HG02678 (cell line): ENCODE data around the gene DBP.

Experiments
- ATAC-seq: cut with Tn5 transposase; IDR thresholded peaks from one replicate; pipeline ENCODE4 v1.9.1; 2021; ENCODE audit warnings: mild to moderate bottlenecking, moderate library complexity; ENCODE audit not compliant: unreplicated experiment

The DBP gene

DNA sequence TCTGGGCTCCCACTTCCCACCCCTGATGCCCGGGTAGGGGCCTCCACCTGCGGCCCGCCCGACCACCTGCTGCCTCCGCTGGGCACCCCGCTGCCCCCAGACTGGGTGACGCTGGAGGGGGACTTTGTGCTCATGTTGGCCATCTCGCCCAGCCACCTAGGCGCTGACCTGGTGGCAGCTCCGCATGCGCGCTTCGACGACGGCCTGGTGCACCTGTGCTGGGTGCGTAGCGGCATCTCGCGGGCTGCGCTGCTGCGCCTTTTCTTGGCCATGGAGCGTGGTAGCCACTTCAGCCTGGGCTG is 7.9 kb downstream of the DBP start:
- ATAC-seq = no peak

DNA sequence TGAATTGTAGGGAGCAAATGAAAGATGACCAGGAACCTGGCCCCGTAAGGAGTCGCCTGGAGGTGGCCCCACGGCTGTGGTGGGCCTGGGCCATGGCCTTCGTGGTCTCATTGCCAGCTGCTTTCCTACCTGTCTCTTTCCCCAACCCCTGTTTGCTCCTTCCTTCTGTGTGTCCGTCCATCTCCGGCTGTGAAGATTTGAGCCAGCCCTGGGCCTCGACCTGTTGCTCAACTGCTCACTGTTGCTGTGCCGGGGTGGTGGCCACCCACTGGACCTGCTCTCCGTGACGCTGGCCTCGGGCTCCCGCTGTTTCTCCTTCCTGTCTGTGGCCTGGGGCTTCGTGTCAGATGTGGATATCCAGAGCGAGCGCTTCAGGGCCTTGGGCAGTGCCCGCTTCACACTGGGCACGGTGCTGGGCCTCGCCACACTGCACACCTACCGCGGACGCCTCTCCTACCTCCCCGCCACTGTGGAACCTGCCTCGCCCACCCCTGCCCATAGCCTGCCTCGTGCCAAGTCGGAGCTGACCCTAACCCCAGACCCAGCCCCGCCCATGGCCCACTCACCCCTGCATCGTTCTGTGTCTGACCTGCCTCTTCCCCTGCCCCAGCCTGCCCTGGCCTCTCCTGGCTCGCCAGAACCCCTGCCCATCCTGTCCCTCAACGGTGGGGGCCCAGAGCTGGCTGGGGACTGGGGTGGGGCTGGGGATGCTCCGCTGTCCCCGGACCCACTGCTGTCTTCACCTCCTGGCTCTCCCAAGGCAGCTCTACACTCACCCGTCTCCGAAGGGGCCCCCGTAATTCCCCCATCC is 8.5 kb downstream of the DBP start:
- ATAC-seq = no peak

DNA sequence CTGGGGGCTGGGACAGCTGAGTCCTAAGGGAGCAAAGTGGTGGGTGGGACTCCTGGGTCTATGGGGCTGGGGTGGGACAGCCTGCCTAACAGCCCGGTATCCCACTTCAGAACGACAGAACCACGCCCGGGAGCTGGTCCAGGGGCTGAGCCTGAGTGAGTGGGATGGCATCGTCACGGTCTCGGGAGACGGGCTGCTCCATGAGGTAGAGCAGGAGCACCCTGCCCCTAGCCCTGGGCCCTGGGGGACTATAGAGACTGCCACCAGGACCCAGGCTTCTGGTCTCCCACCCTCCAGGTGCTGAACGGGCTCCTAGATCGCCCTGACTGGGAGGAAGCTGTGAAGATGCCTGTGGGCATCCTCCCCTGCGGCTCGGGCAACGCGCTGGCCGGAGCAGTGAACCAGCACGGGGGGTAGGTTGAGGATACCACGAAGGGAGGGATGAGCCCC is 9.3 kb downstream of the DBP start:
- ATAC-seq = no peak

DNA sequence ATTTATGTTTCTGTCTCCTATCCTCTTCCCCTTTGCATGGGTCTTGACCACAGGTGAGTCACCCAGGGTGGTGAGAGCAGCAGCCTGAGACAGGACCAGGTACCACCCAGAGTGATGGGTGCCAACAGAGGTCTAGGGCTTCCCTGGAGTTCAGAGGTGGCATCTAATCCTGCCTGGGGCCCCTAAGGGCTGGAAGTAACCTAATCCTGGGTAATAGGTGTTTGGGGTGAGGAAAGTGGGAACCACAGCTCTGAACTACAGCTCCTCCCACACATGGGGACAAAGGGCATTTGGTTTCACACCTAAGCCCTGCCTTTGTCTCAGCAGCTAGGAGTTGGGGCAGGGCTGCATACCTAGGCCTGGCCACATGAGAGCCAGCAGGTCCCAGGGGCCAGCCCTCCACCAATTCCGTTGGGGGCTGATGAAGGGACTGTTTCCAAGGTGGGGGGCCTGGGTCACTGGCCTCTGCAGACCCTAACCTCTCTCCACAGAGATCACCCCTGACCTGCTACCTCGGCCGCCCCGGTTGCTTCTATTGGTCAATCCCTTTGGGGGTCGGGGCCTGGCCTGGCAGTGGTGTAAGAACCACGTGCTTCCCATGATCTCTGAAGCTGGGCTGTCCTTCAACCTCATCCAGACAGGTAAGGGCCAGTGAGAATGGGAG is 9.8 kb downstream of the DBP start:
- ATAC-seq = no peak

DNA sequence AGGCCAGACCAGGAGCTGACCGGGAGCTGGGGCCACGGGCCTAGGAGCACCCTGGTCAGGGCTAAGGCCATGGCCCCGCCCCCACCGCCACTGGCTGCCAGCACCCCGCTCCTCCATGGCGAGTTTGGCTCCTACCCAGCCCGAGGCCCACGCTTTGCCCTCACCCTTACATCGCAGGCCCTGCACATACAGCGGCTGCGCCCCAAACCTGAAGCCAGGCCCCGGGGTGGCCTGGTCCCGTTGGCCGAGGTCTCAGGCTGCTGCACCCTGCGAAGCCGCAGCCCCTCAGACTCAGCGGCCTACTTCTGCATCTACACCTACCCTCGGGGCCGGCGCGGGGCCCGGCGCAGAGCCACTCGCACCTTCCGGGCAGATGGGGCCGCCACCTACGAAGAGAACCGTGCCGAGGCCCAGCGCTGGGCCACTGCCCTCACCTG is 11.3 kb downstream of the DBP start:
- ATAC-seq = no peak

DNA sequence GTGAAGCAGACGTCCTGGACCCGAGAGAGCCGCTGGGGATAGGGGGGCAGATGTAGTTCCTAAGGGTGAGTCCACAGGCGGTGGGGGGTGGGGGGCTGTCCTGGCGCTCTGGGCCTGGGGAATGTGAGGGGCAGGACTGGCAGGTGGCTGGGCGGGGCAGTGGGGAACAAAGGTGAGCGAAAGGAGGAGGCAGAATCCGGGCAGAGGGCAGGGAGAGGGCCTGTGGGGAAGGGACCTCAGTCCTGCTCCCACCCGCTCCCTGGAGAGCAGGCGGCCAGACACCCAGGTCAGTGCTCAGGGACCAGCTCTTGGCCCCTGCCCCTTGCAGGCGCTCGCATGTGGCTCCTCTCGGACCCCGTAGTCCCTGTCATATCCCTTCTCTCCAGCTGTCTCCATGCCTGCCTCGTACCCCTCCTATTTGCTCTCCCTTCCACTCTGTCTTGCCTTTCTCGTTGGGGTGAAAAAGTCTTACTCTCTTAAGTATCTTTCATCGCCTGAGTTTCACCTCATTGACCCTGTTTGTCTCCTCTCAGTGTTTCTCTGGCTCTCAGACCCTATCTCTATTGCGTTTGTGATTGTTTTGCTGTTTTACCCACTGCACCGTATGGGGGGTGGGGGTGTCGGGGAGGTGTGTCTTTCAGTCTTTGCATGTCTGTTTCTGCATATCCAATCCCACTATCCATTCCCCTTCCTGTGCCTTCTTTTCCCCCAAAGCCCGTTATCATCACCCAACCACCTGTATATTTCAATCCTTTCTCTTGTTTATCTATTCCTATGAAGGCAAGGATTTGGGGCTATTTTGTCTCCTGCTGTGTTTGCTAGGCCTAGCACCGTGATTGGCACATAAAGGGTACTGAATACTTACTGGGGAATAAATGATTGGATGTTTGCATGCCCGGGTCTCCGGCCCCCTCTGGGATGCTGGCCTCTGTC is 12.1 kb downstream of the DBP start:
- ATAC-seq = no peak

DNA sequence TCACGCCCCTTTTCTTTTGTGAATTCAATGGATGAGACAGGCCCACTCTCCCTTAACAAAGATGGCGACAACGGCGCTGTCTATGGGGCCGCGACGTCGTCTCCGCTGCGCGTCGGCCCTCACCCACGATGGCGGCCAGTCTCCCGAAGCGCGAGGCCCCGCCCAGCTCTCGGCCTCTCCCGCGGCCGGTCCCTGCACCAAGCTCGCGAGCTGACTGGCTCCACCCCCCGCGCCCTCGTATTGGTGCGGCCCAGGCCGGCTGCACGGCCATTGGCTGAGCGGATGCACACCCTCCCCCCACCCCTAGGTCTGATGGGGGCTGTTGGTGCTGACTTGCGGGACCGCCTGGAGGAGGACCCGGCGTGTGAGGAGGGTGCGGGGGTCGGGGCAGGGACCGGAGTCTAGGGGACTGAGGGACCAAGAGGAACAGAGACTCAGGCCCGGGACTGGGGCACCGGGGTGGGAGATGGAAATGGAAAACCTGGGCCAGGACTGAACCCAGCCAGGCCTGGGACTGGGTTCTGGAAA is 13.0 kb downstream of the DBP start:
- ATAC-seq = peak; percentile 64

- no peak for ATAC-seq
These were observed 13.6 kb downstream of the DBP start for GRCh38 chr19:48623556-48624066.

DNA sequence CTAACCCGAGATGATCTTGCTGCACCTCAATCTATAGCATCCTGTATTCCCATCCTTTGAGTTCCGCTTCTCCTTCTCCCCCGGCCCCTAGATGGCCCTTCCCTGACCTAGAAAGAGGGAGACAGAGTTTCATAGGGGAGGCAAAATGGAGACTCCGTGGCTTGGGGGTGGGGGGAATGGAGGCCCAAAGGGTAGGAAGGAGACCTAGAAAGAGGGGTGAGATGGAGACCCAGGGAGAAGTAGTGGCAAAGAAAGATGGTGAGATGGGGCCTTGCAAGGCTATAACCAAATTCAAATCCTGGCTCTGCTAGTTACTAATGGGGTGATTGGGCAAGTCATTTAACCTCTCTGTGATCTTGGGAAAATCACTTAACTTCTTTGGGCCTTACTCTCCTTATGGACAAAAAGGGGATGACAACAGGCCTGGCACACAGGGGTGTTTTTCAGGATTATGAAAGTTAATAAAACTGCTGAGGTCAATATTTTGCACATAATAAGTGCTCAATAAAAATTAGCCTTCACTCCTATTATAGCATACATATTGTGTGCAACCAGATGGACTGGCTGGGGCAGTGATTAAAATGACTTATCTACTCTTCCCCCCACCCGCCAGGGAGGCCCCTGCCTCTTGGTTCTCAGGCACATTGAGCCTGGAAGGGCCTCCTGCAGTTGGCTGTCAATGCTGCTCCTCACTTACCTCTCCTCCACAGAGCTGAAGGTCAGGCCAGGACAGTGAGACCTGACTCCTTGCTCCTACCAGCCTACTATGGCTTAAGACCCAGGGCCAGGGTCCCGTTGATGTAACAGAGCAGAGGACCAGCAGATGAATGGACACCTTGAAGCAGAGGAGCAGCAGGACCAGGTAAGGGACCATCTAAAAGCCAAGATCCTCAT is 17.2 kb downstream of the DBP start:
- no peak for ATAC-seq

GRCh38 chr19:48618916-48619691 is 18.1 kb downstream of the DBP start, which contains the start of the genes RPL18 and SPHK2:
Gene RPL18 (minus strand): TSS chr19:48619178. CDS start chr19:48619143, 35 bp downstream.
Gene SPHK2 (plus strand): TSS chr19:48619506. CDS start chr19:48620515, 1,009 bp downstream.
- ATAC-seq = peak; percentile 85

DNA sequence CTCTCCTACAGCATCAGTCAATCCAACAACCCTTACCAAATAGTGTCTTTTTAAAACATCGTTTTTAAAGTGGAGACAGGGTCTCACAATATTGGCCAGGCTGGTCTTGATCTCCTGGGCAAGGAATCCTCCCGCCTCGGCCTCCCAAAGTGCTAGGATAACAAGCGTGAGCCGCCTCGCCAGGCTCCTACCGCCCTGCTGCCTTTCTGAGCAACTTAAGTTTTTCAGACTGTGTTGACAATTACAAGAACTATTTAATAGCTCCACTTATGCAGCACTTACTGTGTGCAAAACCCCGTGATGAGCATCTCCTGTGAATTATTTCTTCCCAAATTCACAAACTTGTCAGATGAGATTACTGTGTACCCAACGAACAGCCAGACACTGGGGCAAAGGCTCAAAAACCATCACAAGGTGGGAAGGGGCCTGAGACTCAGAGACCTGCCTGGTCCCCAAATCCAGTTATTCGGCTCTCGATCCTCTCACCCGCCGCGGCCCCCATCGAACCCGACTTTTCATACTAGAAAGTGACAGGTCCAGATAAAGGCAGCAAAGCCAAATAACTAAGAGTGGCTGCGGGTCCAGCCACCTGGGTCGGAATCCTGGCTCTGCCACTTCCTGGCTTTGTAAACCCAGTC is 18.8 kb downstream of the DBP start:
- no peak for ATAC-seq

DNA sequence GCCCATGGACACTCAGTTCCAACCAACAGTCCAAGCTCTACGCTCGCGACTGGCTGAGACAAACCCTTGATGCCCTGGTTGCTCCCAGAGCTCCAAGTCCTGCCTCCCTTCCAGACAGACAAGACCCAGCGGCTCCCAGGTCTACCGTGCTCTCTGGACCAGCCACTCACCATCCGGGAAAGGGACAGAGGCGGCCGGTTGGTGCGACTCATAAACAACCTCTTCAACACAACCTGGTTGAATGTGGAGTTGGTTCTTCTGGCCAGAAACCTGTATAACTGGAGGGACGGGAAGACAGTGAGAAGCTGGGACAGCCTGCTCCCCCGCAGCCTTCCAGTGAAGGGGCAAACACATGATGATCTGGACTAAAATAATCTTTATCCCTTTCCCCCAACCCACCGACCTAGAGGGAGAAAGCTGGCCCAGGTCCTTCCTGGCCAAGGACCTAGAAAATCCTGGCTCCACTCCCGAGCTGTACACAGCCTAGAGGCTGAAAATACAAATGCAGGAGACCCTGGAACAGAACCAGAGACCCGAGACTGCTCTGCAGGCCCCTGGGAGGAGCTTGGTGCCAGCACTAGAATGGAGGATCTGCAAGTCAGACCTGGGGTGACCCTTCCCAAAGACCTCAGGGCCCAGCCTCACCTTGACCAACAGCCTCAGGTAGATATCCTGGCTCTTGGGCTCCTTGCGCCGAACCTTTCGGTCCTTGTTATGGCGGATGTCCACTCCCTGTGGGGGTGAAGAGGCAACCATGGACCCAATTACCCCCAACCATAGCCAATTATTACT is 19.8 kb downstream of the DBP start:
- ATAC-seq = no peak

DNA sequence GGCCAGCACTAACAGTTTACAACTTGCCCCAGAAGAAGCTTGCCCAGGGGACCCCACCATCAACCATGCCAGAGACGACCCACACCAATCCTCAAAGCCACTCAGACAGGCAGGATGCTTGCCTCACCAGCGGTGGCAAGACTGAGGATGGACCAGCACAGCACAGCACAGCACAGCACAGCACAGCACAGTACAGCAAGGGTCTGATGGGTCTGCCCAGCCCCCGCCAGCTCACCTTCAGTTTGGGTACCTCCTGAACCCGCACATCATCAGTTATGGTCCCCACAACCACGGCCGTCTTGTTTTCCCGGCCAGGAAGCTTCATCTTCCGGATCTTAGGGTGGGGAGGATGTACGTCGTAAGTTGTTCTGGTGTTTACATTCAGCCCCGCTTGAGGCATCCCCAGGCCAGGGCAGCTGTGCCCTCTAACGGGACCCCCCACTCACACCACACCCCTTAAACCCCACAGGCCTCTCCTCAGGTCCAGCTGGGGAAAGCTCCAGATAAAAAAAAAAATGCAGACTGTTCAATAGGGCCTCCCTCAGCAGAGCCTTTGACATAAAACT is 20.6 kb downstream of the DBP start:
- ATAC-seq = no peak

GRCh38 chr19:48616041-48616436 is 21.1 kb downstream of the DBP start:
- no peak for ATAC-seq

DNA sequence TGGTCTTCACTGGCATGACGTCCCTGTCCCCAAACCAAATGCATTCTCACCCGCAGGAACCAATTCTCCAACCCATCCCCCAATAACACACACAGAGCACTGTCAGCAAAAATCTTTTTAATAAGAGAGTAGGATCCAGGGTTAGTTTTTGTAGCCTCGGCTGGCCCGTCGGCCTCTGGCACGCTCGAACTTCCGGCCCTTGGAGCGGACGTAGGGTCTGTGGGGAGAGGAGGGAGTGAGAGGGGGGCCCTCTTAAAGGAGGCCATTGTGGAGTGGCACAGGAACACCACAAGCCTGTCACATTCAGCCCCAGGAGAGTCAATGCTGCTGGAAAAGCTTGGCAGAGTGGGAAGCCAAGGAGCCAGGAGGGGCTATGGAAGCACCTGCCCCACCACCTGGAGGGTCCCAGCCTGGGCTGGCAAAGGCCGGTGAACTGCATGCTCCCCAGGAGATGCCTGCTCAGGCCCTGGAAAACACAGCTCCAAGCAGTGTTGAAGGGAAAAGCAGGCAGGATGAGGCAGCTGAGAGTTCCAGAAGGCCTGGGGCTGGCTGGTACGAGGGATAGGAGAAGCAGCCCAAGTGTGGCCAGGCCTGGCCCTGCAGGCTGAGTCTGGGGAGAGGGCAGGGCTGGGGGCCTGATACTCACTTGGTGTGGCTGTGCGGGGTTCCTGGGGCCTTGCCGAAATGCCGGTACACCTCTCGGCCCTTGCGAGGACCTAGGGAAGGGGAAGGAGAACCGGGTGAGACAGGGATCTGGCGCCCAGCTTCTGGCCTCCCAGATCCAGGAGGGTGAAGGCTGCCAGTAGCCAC is 21.7 kb downstream of the DBP start:
- ATAC-seq = no peak

GRCh38 chr19:48614436-48615230 is 22.5 kb downstream of the DBP start, which contains the start of gene FAM83E:
Gene FAM83E (minus strand): TSS chr19:48615076. CDS start chr19:48613372, 1,704 bp downstream.
- ATAC-seq = no peak
